Ammon's horn (tissue), 1 donor: ENCODE data around the gene PRDM5.
A peak's percentile ranks its signal among the peaks of the same experiment; 100 is the strongest.
"Not testable (repeated sequence)": the region's sequence is repeated elsewhere in the genome, so short reads cannot be mapped to it uniquely, and the experiment has no call there.

Experiments used
- DNase-seq: peaks from one replicate; pipeline ENCODE4 v3.0.0-alpha.2; 2016; ENCODE audit warnings: low spot score

Gene PRDM5

DNA sequence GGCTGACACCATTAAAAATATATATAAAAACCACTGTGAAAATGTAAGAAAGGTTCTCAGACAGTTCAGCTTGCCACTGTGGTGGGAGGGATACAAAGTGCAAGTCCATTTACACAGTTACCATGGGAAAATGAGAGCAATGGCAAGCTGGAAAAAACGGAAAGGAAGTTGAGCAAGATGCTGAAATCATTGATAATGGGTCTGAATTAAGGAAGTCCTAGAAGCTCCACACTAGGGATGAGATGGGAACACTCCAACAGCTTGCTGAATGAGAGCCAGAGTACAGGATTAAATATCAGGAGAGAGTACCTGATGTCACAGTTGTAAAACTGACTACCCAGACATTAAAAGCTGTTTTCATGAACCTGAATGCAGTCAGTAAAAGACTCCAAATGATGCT, 218.6 kb downstream of the PRDM5 start:
- no peak for DNase-seq

DNA sequence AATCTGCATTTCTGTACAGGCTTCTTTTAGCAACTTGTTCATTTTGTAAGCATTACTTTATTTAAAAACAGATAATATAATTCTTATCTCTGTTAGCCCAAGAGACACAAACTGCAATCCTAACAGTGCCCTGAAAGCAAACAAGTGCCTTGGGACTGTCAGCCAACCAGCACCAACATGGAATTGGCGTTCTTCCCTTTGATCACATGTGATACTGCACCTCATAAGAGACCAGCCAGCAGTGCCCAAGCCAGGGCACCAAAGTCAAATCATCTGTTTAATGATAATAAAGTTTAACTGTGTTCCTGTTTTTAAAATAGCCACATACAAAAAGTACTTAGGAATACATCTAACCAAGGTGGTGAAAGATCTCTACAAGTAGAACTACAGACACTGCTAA, 223.2 kb downstream of the PRDM5 start:
- DNase-seq = no peak

DNA sequence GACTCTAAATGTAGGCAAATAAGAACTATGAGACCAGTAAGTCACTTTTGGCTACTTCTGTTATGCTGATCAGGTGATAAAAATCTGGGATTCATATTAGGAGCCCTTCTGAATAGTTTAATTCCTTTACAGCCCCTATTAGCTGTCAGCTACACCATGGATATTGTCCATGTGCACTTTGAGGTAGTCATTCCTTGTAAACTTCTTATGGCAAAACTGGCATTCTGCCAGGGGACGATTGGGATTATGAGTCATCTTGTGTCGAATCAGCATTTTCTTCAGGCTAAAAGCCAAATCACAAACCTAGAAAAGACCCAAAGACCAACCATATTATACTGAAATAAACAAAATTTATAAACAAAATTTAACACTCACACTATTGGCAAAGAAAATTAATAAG, 227.6 kb downstream of the PRDM5 start:
- no peak for DNase-seq

DNA sequence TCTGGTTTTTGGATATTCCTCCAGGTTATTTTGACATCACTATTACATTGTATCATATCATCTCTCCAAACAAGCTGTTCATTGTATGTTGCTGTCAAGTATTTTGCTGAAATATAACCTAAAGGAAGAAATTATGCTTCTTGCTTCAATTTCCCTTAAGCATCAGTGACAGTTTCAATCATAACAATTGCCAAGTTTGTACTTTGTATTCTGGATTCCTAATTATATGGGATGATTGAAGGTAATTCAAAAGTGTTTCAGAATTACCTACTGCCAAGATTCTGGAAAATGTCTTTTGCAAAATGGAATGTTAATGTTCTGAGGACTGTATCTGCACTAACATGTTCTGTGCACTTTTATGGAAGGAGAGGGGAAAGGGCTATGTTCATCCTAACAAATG, 228.7 kb downstream of the PRDM5 start:
- DNase-seq = no peak

DNA sequence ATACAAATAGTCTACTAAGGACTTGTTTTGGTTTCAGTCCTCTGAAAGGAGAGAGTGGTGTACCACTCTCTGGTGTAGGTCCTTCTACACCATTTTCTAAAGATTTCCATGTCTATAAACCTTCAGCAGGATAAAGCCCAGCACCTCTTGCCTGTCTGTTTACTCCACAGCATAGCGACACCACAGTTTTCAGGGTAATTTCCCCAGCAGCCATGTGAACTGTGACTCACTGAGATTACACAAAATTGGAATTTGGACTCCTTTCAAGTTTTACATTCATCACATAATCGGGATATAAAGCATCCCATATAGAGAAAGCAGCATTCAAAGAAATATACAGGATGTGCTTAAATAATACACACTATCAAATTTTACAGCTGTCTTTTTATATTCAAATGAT, 229.6 kb downstream of the PRDM5 start:
- no peak for DNase-seq

DNA sequence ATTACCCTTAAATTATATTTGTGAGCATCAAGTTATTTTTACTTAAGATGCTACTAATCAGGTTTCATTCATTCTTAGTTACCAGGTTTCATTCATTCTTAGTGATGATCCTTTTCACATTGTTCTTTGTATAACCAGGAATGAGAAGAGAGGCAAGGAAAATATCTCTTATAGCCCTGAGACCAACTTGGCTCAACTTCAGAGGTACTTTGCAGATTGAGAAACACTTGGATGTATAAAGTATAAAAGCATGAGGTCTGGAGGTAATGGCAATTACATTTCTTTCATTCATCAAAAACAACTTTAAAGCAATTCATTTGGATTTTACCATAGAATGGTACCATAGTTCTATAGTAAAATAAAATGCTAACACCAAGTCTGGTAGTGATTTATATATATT, 231.0 kb downstream of the PRDM5 start:
- no peak for DNase-seq

DNA sequence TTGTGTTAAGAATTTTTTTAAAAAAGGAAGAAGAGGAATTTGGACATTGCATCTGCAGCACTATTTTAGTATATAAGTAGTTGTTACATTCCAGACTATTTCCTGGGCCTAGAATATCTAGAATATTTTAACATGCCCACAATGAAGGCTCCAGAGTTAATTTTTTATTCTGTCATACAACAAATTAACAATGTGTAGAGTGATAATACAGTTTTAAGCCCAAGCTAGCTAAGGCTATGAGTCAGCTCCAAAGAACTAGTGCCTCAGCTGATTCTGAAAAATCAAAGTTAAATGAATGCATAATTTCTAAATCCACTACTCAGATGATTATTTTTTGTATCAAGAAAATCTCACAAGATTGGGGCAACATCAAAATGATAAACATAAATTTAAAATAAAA, 231.4 kb downstream of the PRDM5 start:
- no peak for DNase-seq

DNA sequence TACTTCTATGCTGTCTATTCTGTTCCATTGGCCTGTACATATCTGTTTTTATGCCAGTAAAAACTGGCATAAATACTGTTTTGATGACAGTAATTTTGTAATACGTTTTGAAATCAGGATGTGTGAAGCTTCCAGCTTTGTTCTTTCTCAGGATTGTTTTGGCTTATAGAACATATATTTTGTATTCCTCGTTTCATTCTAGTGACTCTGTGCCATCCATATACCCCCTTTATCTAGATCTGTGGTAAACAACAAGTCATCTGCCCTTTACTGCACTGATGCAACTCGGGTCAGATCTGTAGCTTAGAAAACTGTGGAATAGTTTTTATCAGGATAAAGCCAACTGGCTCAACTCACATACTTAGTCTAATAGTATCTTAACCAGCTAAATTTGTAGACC, 233.7 kb downstream of the PRDM5 start:
- no peak for DNase-seq

DNA sequence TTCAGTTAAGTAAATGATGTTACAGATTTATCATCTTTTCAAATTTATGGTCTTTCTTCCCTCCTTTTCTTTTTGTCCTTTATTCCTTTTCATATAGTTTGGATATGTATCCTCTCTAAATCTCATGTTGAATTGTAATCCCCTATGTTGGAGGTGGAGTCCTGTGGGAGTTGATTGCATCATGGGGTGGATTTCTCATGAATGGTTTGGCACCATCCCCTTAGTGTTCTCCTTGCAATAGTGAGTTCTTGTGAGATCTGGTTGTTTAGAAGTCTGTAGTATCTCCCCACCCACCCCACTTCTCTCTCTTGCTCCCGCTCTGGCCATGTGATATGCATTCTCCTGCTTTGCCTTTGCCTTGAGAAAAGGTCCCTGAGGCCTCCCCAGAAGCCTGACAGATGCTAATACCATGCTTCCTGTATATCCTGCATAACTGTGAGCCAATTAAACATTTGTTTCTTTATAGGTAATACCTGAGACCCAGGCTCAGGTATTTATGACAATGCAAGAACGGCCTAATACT, 236.7 kb downstream of the PRDM5 start:
- no peak for DNase-seq

DNA sequence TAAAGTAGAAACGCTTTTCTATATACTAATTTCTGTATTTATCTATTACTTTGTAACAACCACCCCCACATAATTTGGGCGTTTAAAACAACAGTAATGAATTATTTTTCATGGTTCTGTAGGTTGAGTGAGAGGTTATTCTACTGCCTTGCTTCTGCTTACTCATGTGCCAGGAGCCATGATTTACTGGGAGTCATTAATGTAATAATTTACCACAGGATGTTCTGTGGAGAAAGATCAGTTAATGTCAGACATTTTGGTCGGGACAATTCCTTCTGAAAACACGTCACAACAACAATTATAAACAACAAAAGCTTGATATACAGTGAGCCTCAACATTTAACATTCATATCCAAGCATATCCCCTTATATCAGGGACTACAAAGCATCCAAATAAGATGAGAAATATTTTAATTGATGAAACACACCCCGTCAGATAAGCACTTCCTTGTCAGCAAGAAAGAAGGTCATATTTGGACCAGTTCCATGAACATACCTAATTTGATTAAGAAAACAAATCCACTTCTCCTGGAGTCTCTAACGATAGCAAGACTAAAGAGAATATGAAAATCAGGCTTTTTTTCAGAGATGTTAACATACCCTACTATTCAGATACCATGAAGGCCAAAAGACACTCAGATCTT, 238.5 kb downstream of the PRDM5 start:
- no peak for DNase-seq

DNA sequence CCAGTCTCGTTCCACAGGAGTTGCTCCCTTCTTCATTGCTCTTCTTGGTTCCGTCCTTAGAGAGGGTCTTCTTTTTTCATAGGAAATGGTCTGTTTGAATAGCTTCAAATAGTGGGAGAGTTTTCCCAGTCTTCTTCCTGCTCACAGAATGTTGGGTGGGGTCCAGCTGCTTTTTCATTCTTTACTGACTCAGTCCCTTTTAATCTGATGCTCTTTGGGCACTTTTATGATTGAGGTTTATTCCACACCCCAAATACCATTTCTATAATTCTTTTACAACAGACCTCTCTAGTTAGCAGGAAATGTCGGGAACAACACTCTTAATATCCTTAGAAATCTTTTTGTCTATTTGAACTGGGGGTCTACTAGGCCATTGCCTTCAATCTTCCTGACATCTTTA, 239.5 kb downstream of the PRDM5 start:
- no peak for DNase-seq

DNA sequence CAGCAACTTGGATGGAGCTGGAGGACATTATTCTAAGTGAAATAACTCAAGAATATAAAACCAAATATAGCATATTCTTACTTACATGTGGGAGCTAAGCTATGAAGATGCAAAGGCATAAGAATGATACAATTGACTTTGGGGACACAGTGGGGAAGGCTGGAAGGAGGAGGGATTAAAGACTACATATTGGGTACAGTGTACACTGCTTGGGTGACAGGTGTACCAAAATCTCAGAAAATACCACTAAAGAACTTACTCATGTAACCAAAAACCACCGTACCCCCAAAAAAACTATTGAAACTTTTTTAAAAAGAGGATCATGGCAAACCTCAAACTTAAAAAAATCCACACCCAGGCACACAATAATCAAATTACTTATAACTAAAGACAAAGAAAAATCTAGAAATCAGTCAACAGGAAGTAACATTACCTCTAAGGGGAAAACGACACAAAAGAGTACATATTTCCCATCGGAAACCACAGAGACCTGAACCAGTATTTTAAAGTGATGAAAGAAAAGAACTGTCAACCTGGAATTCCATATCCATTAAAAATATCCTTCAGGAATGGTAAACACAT, 241.8 kb downstream of the PRDM5 start:
- DNase-seq = no peak

DNA sequence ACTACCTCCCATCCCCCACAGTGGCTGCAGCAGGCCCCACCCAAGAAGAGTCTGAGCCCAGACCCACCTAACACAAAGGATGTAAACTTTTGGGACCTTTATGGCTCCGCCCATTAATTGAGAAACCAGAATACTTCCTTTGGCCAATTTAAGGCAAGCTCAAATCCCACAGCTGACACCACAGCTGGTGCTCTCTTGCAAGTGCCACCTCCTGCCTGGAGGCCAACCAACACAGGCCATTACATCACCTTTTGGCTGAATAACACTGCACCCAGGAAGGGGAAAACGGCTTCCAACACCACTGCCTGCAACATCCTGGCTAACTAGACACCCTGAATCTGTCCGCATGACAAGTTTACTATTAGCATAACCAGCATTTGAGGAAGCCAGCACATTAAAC, 248.8 kb downstream of the PRDM5 start:
- DNase-seq = no peak

DNA sequence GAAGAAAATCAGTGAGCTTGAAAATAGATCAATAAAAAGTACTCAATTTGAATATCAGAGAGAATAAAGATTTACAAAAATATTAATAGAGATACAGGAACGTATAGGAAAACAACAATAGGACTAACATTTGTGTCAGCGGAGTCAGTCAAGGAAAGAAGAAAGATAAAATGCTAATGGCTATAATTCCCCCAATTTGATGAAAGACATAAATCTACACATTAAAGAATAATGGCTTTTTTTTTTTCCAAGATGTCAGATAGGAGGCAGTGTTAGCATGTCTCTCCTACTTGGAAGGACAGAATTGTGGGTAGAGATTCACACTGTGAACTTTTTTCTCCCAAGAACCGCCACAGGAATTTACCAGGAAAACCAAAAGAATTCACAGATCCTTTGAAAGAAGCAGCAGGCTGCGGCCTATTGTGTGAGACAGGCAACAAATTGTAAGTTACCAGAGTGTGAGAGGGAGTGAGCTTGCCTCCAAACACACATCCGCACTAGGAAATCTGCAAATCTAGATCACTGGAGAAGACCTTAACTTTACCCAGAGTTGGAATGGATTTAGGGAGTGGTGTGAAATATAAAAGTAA, 249.9 kb downstream of the PRDM5 start:
- no peak for DNase-seq

DNA sequence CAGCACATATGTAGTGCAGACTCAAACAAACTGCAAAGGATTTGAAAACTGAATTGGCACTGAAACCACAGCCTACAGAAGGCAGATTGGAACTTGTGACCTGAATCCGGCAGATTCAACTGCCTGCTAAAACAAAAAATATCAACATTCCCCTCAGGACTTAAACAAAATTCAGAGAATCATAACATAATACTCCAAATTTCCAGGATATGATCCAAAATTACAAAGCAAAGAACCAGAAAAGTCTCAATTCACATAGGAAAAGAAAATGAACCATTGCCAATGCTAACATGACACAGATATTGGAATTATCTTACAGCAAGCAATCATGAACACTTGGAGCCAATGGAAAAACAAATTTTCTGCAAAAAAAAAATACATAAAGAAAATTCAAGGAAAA, 250.4 kb downstream of the PRDM5 start:
- DNase-seq = no peak

DNA sequence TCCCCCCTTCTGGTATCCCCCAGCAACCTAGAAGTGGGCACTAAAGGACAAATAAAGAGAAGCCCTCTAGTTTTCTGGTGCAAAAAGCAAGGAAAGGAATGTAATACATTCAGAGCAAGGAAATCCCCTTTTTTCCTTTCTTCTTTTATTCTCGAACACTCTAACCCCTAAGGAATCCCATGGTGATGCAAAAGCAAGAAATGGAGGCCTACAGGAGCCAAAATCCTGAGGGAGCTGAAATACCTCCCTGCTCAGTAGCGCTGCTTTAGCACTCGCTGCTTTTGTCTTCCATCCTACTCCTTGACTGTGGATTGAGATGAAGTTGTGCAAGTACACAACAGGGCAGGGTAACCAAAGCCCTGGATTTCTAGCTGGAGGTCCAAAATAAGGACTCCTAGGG, 251.0 kb downstream of the PRDM5 start:
- no peak for DNase-seq

DNA sequence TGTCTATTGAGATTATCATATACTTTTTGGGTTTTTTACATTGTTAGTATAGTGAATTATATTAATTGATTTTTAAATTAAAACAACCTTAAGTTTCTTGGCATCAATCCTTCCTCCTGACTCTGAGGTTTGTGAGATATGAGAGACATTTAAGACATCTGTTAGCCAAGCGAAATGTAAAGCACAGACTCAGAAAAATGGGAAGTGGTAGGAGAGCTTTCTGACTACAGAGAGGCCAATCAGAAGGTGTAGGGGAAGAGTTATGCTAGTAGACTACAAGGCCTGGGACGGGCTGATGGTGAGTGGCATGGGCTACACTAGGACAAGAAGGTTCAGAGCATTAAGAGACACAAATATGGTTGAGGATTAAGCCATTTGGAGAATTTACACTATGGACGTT, 255.4 kb downstream of the PRDM5 start:
- DNase-seq = no peak

DNA sequence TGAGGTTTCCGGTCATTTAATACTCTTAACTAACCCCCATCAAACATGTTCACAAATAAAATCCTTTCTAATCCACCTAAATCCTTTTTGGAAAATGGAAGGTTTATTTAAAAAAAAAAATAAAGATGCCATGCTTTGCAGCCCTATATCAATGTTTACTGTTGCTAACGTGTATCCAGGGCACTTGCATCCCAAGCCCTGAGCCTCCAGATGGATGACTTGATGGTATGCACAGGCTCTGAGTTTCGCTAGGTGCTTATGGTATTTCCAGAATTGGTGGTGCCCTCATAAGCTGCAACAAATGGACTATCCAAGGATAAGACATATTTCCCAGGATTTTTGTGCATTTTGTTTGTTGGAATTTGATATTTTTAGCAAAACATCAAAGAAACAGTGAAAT, 257.7 kb downstream of the PRDM5 start:
- DNase-seq = no peak

DNA sequence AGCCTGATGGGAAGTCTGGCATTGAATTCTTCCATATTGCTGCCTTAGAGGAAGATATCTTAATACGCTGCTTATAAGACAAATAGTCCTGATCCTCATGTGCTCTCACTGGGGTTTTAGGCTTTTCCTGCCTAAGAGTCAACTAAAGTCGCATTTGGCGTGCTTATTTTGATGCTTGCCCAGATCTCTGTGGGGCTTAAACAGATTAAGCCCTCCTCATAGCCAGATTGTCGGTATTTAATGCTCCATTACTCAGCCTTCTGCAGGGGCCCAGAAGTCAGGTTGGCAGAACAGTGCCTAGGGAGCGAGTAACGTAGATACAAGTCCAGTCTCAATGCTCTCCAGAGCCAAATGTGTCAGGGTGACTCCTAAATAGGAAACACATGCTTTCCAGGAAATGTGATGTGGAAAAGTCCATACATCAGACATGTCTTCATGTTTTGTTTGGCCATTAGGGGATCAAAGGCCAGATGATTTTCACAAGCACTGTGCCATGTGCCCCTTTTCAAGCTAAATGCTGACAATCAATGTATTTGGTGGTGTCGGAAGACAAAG, 262.8 kb downstream of the PRDM5 start:
- no peak for DNase-seq

DNA sequence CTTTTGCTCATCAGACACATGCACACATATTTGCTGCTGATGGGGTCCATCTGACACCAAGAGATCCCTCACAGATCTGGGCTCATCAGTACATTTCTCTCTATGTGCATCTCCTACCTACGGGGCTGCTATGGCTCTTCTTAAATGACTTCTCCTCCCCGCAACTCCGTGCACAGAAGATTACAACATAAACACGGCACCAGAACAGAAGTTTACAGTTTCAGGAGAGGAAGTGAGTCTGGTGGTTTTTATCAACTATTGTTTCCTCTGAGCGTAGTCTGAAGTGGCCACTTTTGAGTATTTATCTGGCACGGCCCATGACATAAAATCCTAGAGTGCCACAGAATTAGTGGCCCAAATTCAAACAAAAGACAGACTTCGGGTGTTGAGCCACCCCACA, 263.8 kb downstream of the PRDM5 start:
- peak; percentile 6 for DNase-seq

DNA sequence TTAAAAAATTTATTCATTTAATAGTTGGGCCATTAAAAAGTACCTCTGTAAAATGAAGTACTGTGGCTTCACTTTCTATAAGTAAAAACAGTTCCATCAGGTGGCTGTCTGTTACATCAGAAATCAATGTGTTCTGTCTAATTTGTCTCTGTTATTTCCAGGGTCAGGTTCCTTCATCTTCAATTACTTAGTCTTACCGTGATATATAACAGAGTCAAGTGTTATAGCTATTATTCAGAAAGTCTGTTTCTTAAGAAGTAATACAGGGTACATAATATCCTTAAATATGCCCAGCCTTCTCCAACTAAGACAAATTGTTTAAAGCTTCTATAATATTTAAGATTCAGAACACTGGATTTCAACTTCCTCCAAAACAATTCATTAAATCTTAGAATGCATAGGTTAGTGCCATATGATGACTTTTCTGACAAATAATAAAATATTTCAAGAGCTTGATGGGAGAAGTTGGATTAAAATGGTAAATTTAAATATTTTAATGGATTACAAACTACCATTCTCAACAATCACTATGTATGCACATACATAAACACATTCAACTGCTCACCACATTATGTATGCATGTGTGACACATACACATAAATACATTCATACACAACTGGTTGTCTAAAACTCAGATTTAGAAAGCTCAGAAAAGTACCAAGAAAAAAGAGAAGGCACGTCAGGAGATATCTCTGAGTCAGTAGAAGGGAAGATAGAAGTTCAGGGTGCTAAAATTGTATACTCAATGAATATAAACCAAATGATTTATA, 268.5 kb downstream of the PRDM5 start:
- DNase-seq = no peak

DNA sequence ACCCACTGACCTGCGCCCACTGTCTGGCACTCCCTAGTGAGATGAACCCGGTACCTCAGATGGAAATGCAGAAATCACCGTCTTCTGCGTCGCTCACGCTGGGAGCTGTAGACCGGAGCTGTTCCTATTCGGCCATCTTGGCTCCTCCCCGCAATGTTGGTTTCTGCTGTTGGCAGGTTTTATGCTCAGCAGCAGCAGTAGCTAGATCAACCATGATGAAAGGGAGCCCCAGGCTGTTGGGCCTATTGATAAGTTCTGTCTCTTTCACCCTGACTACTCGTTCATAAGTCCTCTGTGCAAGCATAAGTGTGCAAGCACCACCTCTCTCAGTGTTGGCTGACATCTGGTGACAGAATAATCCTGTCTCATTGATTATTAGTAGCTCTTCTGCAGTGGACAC, 274.2 kb downstream of the PRDM5 start:
- not testable (repeated sequence) for DNase-seq
